Activated naive CD4-positive, alpha-beta T cell treated with anti-CD3 and anti-CD28 coated beads for 36 hours (primary cell): ENCODE results near the gene DOC2B. TPM values are rescaled to one million over a fixed set of nuclear protein-coding genes. Genes with fewer than 3 reads are reported as not detected.
"Not testable (repeated sequence)": the region's sequence is repeated elsewhere in the genome, so short reads cannot be mapped to it uniquely, and the experiment has no call there.

Source experiments
- CTCF ChIA-PET: fragments of 350-600 bp; sonication (Branson Sonifier 250); formaldehyde crosslinking; loops from one replicate; lab custom pipeline; 2021; ENCODE audit warnings: antibody characterized with exemption; lab: Charles Lee
- DNase-seq: peaks from one replicate; pipeline ENCODE4 v3.0.0-alpha.2; 2020
- H3K27ac Mint-ChIP-seq: one replicate; pipeline ENCODE4 v1.8.0; 2021; ENCODE audit warnings: mild to moderate bottlenecking, mixed read lengths
- H3K27me3 Mint-ChIP-seq: one replicate; pipeline ENCODE4 v1.8.0; 2021; ENCODE audit warnings: low read depth, mixed read lengths
- H3K36me3 Mint-ChIP-seq: one replicate; pipeline ENCODE4 v1.8.0; 2021; ENCODE audit warnings: low read depth, mixed read lengths
- H3K4me1 Mint-ChIP-seq: one replicate; pipeline ENCODE4 v1.8.0; 2021; ENCODE audit warnings: low read depth, mixed read lengths
- H3K4me3 Mint-ChIP-seq: one replicate; pipeline ENCODE4 v1.8.0; 2021; ENCODE audit warnings: mild to moderate bottlenecking, moderate library complexity, mixed read lengths
- H3K9me3 Mint-ChIP-seq: one replicate; pipeline ENCODE4 v1.8.0; 2021; ENCODE audit warnings: mixed read lengths
- intact Hi-C: fragments of 100-400 bp; cut with micrococcal nuclease; formaldehyde crosslinking; loops from one replicate; pipeline ENCODE4 v1.15.1; 2023
- total RNA-seq, 2 experiments: library from RNA; stranded (reverse); gene quantifications; one replicate each; pipeline ENCODE4 v1.2.3, GENCODE V29; 2021

DOC2B gene
- total RNA-seq, 2 experiments from 2014 or later: 0.14 TPM; not detected in 1

GRCh38 chr17:178292-179065 is 3.0 kb downstream of the DOC2B start:
- Mint-ChIP-seq H3K4me3 (no peak overlapping the region), H3K27ac (no peak overlapping the region), H3K36me3 (no peaks in the 10 kb centered on the region), H3K27me3 (peaks cover 24% of the 10 kb centered on the region), H3K4me1 (peaks cover 2% of the 10 kb centered on the region), H3K9me3 (no peaks in the 10 kb centered on the region)
- CTCF ChIA-PET: no interaction called here
- no peak for DNase-seq
- intact Hi-C loops: no loop called here

- intact Hi-C loops: no loop called here
- peaks cover 2% of the 10 kb centered on the region for H3K4me1 Mint-ChIP-seq
- CTCF ChIA-PET: no interaction called here
- H3K4me3 Mint-ChIP-seq: no peak overlapping the region
- H3K9me3 Mint-ChIP-seq: no peaks in the 10 kb centered on the region
- peaks cover 17% of the 10 kb centered on the region for H3K27me3 Mint-ChIP-seq
- no peaks in the 10 kb centered on the region for H3K36me3 Mint-ChIP-seq
- no peak for DNase-seq
- H3K27ac Mint-ChIP-seq: no peak overlapping the region
These were observed 3.7 kb downstream of the DOC2B start for GRCh38 chr17:177762-178161.

- H3K36me3 Mint-ChIP-seq: no peaks in the 10 kb centered on the region
- H3K9me3 Mint-ChIP-seq: no peaks in the 10 kb centered on the region
- H3K27ac Mint-ChIP-seq: no peak overlapping the region
- CTCF ChIA-PET: no interaction called here
- DNase-seq: no peak
- H3K4me1 Mint-ChIP-seq: peaks cover 2% of the 10 kb centered on the region
- no peak overlapping the region for H3K4me3 Mint-ChIP-seq
- intact Hi-C loops: no loop called here
- H3K27me3 Mint-ChIP-seq: peaks cover 14% of the 10 kb centered on the region
These were observed 4.3 kb downstream of the DOC2B start for GRCh38 chr17:177155-177554.

- Mint-ChIP-seq H3K4me1 (peaks cover 3% of the 10 kb centered on the region), H3K4me3 (no peak overlapping the region), H3K9me3 (no peaks in the 10 kb centered on the region), H3K36me3 (no peaks in the 10 kb centered on the region), H3K27ac (no peak overlapping the region), H3K27me3 (peaks cover 4% of the 10 kb centered on the region)
- DNase-seq: no peak
- CTCF ChIA-PET: no interaction called here
- intact Hi-C loops: no loop called here
These were observed 8.1 kb downstream of the DOC2B start for GRCh38 chr17:173166-173911.

- Mint-ChIP-seq H3K36me3 (no peaks in the 10 kb centered on the region), H3K4me3 (no peak overlapping the region), H3K9me3 (no peaks in the 10 kb centered on the region), H3K27ac (no peak overlapping the region), H3K27me3 (no peaks in the 10 kb centered on the region), H3K4me1 (peaks cover 3% of the 10 kb centered on the region)
- intact Hi-C loops: no loop called here
- no peak for DNase-seq
- CTCF ChIA-PET: no interaction called here
These were observed 9.0 kb downstream of the DOC2B start for GRCh38 chr17:172401-172800.

GRCh38 chr17:171871-172270 is 9.6 kb downstream of the DOC2B start:
- CTCF ChIA-PET: no interaction called here
- H3K36me3 Mint-ChIP-seq: no peaks in the 10 kb centered on the region
- H3K27ac Mint-ChIP-seq: no peak overlapping the region
- intact Hi-C loops: no loop called here
- H3K27me3 Mint-ChIP-seq: no peaks in the 10 kb centered on the region
- H3K4me3 Mint-ChIP-seq: no peak overlapping the region
- H3K9me3 Mint-ChIP-seq: no peaks in the 10 kb centered on the region
- H3K4me1 Mint-ChIP-seq: peaks cover 3% of the 10 kb centered on the region
- no peak for DNase-seq

- peaks cover 3% of the 10 kb centered on the region for H3K4me1 Mint-ChIP-seq
These were observed 11.2 kb downstream of the DOC2B start for GRCh38 chr17:170130-170670.

GRCh38 chr17:168614-169013 is 12.8 kb downstream of the DOC2B start:
- H3K4me1 Mint-ChIP-seq, CTCF ChIA-PET, H3K27me3 Mint-ChIP-seq, H3K27ac Mint-ChIP-seq, H3K36me3 Mint-ChIP-seq, intact Hi-C loops, DNase-seq, H3K9me3 Mint-ChIP-seq, H3K4me3 Mint-ChIP-seq: not testable (repeated sequence)

More at GRCh38 chr17:170130-170670, 11.2 kb downstream of the DOC2B start:
- H3K27ac Mint-ChIP-seq: no peak overlapping the region
- CTCF ChIA-PET: no interaction called here
- no peaks in the 10 kb centered on the region for H3K9me3 Mint-ChIP-seq
- H3K36me3 Mint-ChIP-seq: no peaks in the 10 kb centered on the region
- H3K27me3 Mint-ChIP-seq: no peaks in the 10 kb centered on the region
- DNase-seq: no peak
- intact Hi-C loops: no loop called here
- H3K4me3 Mint-ChIP-seq: no peak overlapping the region

- no peaks in the 10 kb centered on the region for H3K27me3 Mint-ChIP-seq
- intact Hi-C loops: no loop called here
- no peaks in the 10 kb centered on the region for H3K9me3 Mint-ChIP-seq
- no peak for DNase-seq
- CTCF ChIA-PET: interaction anchor here (0.6 kb wide), 2 partner anchors 48 to 211 kb away, joined by 3 read pairs; no protein-coding TSS in a partner anchor
- H3K4me1 Mint-ChIP-seq: peaks cover 3% of the 10 kb centered on the region
- no peak overlapping the region for H3K4me3 Mint-ChIP-seq
- H3K36me3 Mint-ChIP-seq: no peaks in the 10 kb centered on the region
- H3K27ac Mint-ChIP-seq: no peak overlapping the region
These were observed 15.5 kb downstream of the DOC2B start for GRCh38 chr17:165939-166338.

- Mint-ChIP-seq H3K36me3 (no peaks in the 10 kb centered on the region), H3K4me3 (no peak overlapping the region), H3K27me3 (no peaks in the 10 kb centered on the region), H3K4me1 (peaks cover 3% of the 10 kb centered on the region), H3K27ac (no peak overlapping the region), H3K9me3 (no peaks in the 10 kb centered on the region)
- CTCF ChIA-PET: interaction anchor here (0.7 kb wide), 1 partner anchor 31 kb away, joined by 5 read pairs; no protein-coding TSS in a partner anchor
- intact Hi-C loops: no loop called here
- DNase-seq: peak; percentile 43
These were observed 16.9 kb downstream of the DOC2B start for GRCh38 chr17:164303-165235.

GRCh38 chr17:163514-164098 is 17.8 kb downstream of the DOC2B start:
- Mint-ChIP-seq H3K4me1 (no peaks in the 10 kb centered on the region), H3K4me3 (no peak overlapping the region), H3K36me3 (no peaks in the 10 kb centered on the region), H3K9me3 (no peaks in the 10 kb centered on the region), H3K27me3 (no peaks in the 10 kb centered on the region), H3K27ac (no peak overlapping the region)
- DNase-seq: no peak
- CTCF ChIA-PET: no interaction called here
- intact Hi-C loops: no loop called here

GRCh38 chr17:162689-163088 is 18.8 kb downstream of the DOC2B start:
- DNase-seq: no peak
- intact Hi-C loops: no loop called here
- H3K9me3 Mint-ChIP-seq: no peaks in the 10 kb centered on the region
- H3K4me1 Mint-ChIP-seq: no peaks in the 10 kb centered on the region
- no peaks in the 10 kb centered on the region for H3K27me3 Mint-ChIP-seq
- CTCF ChIA-PET: no interaction called here
- no peaks in the 10 kb centered on the region for H3K36me3 Mint-ChIP-seq
- H3K4me3 Mint-ChIP-seq: no peak overlapping the region
- no peak overlapping the region for H3K27ac Mint-ChIP-seq
